Right lobe of liver (tissue), 4 donors: Measurements from ENCODE around the gene MAMDC4.

Experiments used
- CTCF ChIP-seq, 4 donors: fragments of 200-600 bp in 3 of 4; fragments of 450-650 bp in 1 of 4; IDR thresholded peaks; one replicate each; pipeline versions ENCODE4 v1.5.1 to v1.8.0; 2016 to 2022; ENCODE audit warnings: antibody characterized with exemption in 4 of 4, mild to moderate bottlenecking in 2 of 4
- POLR2A ChIP-seq: fragments of 450-650 bp; IDR thresholded peaks from one replicate; pipeline ENCODE4 v1.6.1; 2017; ENCODE audit warnings: antibody characterized with exemption, mild to moderate bottlenecking
- donor health status: DM: no; HTN: no; CAD: no.
- donor health status: DM: no; HTN: no; CAD: no.
- donor health status: DM: no; HTN: yes; CAD: no.

- TF ChIP-seq POLR2A (no peak), CTCF (IDR thresholded peaks at IDR 0.05) (no peak)
Observed at GRCh38 chr9:136867480-136867879, 15.3 kb downstream of the MAMDC4 start.
